GM19240 (cell line): ENCODE data around the gene MSL3B.

ENCODE experiments used
- DNase-seq: peaks from one replicate; pipeline ENCODE4 v3.0.0; 2011; ENCODE audit warnings: low spot score; ENCODE audit not compliant: insufficient read length

MSL3B gene

DNA sequence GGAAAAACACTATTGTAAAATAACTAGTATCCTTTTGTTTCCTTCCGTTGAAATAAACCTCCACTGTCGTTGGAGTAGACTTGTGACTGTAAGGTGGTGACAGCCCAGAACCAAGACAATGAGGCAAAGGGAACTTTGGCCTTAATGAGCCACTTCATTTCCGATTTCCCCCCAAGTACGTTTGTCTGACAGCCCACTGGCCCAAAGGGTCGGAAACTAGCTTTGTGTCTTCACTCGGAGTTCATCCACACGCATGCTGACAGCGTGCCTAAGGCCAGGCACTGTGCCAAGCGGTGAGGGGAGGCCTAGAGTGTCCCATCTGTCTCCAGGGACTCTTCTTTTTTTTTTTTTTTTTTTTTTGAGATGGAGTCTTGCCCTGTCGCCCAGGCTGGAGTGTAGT lies 34.8 kb downstream of the MSL3B start:
- DNase-seq = no peak

- DNase-seq = no peak
These were observed 35.3 kb downstream of the MSL3B start for GRCh38 chr2:233832869-233833311.

DNA sequence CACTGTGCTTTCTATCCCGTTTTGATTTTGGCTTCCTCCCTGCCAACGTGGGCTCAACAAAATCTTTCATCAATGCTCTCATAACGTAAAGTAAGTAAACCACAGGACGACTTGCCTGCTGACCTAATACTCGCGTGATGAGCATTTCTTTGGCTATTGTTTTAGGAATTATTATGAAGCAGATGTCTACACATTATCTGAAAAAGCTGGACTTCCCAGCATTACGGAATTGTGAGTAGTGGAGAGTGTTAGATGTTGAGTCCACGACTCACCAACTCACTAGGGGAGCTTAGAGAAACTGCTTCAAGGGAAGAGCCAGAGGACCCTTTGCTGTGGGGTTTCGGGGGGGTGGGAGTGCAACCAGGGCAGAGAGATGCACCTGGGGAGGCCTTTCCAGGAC lies 35.8 kb downstream of the MSL3B start:
- DNase-seq = no peak

DNA sequence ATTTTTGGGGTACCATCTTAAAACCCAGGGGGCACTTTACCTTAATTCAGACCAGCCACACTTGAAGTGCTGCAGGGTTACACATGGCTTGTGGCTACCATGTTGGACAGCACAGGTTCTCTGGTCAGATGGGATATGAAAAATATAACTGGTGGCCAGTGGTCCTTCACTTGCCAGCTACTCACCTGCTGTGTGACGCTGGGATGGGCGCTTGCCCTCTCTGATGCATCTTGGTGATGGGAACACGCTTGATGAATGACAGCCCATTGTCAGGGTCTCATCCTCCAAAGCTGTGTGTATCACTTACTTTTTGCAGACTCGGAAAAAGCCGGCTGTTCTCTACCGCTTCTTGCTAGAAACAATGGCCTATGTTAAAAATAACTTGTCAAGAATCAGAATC lies 36.3 kb downstream of the MSL3B start:
- DNase-seq = no peak

DNA sequence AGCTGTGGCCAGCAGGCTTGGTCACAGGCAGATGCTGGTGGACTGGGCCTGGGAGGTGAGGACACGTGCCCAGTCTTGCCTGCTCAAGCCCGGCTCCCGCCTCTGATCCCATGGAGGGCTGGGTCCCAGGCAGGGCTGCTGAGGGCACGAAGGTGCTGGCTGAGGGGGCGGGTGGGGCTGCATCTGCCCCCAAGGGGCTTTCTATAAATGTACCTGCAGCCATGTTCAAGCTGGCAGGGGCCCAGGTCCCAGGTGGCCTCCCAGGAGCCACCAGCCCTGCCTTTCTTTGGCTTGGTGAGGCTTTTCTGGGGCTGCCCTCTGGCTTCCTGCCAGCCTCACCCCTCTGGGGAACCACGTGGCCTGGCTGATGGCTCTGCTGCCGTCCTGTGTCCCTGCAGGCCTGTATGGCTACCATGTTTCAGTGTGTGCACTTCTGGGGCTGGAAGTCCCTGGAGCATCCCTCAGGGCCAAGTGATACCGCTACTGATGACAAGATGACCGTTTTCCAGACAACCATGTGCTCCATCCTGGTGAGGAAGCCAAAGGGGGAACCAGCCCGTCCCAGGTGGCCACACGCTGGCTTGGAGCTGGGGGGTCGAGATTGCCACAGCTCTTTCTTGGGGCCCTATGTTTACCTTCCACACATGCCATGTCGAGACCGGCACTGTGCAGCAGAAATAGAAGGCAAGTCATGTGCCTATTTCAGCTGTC lies 37.0 kb downstream of the MSL3B start:
- no peak for DNase-seq

GRCh38 chr2:233830111-233830802 lies 37.9 kb downstream of the MSL3B start:
- no peak for DNase-seq

DNA sequence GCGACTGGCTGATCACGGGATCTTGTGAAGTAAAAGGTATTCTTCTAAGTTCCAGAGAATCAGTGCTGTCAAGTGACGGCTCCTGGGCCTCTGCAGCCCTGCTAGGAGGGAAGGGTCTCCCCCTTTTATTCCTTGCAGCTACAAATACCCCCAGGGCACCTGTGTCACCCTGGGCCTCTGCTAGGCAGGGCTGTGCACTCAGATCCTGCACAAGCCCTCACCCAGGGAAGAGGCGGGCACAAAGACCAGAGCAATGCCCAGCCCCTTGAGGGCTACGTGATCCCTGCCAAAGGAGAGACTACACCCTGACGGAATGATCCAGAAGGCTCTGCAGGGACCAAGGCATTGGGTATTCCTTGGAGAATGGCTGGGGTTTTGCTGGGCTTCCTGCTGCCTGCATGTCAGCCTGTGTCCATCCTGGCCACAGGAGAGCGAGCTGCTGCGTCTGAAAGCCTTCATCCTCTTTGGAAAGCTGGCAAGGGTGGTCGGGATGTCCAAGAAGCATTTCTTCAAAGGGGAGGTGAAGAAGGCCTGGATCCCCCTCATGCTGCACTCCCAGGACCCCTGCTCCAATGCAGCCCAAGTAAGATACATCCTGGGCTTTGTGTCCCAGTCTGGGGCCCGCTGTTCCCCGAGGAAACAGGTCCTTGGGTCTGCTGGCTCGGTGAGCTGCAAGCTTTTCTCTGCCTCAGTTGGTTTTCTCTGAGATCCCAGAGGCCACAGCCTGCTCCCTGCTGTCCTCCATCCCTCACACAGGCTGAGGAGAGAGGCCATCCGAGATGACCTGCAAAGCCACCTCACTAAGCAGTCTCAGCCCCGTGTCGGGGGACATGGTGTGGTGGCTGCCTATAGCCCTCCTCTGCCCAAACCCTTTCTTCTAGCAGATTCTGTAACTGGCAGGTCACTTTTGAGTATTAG lies 38.7 kb downstream of the MSL3B start:
- DNase-seq = no peak

GRCh38 chr2:233828546-233829192 lies 39.5 kb downstream of the MSL3B start:
- DNase-seq = no peak

GRCh38 chr2:233824373-233824772 lies 43.8 kb downstream of the MSL3B start:
- DNase-seq = no peak

GRCh38 chr2:233823731-233824121 lies 44.5 kb downstream of the MSL3B start:
- no peak for DNase-seq

- DNase-seq = no peak
These were observed 45.1 kb downstream of the MSL3B start for GRCh38 chr2:233822781-233823730.

DNA sequence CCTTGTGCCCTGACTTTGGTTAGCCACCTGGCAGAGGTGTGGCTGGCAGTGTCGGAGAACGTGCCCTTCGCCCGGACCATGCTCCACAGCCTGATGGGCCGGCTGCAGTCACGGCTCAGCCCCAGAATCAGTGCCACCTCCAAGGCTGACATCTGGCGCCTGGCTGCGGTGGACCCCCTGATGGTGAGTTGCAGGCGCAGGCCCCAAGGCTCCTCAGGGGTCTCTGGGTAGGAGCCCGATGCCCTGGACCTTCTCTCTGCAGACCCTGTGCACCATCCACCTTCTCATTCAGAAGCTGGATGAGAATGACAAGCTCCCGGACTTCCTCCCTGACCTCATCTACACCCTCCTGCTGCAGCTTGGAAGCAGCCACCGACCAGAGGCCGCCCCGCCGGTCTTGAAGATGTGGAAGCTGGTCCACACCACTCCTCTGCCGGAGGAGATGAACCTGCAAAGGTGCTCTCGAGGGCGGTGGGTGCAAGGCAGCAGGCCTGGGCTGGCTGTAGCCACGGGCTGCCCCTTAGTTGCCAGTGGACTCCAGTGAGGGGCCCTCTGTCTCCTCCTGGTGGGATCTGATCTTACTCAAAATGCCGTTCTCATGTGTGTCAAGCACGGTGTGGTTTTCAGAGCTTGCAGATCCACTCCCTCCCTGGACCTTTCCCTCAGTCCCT lies 46.0 kb downstream of the MSL3B start:
- DNase-seq = no peak

GRCh38 chr2:233821709-233822100 lies 46.5 kb downstream of the MSL3B start:
- no peak for DNase-seq

DNA sequence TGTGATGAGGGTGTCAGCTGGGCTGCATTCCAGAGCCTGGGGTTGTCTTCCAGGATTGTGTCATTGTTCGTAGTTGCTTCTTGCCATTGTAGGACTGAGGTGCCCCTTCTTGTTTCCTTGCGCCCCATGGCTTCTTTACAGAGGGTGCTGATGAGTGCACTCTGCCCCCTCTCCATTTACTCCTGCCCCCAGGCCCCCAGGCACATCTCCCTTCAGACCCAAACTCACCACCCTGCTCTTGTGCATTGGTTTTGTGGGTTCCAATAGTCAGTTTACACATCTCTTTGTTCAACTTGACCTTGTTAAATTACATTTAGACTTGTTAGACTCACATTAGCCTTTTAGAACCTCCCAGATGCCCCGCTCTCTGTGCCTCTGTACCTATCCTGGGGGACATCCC lies 47.0 kb downstream of the MSL3B start:
- DNase-seq = no peak

DNA sequence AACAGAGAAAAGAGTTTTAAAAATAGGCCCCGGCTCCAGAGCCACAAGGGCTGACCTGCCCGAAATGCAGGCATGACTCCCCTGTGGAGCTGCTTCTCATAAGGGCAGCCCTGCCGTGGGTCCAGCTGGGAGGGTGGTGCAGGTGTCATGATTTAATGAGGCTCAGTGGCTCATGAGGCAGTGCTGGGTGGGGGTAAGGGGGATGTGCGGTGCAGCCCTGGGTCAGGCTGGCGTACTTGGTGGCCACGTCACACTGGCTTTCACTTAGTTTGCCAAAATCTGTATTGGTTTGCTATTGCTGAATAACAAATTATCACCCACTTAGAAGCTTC lies 47.4 kb downstream of the MSL3B start:
- DNase-seq = no peak

GRCh38 chr2:233819884-233820773 lies 48.1 kb downstream of the MSL3B start:
- DNase-seq = no peak

GRCh38 chr2:233818639-233819621 lies 49.3 kb downstream of the MSL3B start:
- no peak for DNase-seq
